Measurements from ENCODE around the gene MYO1C. TPM values are rescaled to one million over a fixed set of nuclear protein-coding genes. Genes with fewer than 3 reads are reported as not detected.
A peak's percentile ranks its signal among the peaks of the same experiment; 100 is the strongest.

Gene MYO1C
- total RNA-seq, 2 experiments from 2014 or later, result 26.7 to 34.1 TPM

GRCh38 chr17:1498869-1499268 is 6.4 kb upstream of the MYO1C start:
- H3K27me3 Mint-ChIP-seq, result no peaks in the 10 kb centered on the region
- H3K27ac Mint-ChIP-seq, result no peak overlapping the region

GRCh38 chr17:1498233-1498632 is 5.7 kb upstream of the MYO1C start:
- DNase-seq, result no peak
- H3K9me3 Mint-ChIP-seq, result no peaks in the 10 kb centered on the region
- ChIA-PET CTCF (interaction anchor here (0.8 to 2.7 kb wide), 4 partner anchors 11 to 133 kb away, joined by 3 to 18 read pairs (median 4); partner anchors contain the start of gene INPP5K), POLR2A (no interaction called here)
- no peak overlapping the region for H3K4me3 Mint-ChIP-seq
- H3K27me3 Mint-ChIP-seq, result no peaks in the 10 kb centered on the region
- no peak overlapping the region for H3K27ac Mint-ChIP-seq
- H3K36me3 Mint-ChIP-seq (ENCODE audit: low read depth), result peaks cover 5% of the 10 kb centered on the region
- peaks cover 4% of the 10 kb centered on the region for H3K4me1 Mint-ChIP-seq

More at GRCh38 chr17:1498869-1499268, 6.4 kb upstream of the MYO1C start:
- Mint-ChIP-seq H3K36me3 (ENCODE audit: low read depth) (peaks cover 5% of the 10 kb centered on the region), H3K4me3 (no peak overlapping the region), H3K4me1 (peaks cover 2% of the 10 kb centered on the region), H3K9me3 (no peaks in the 10 kb centered on the region)
- CTCF ChIA-PET, result interaction anchor here (1.4 to 2.7 kb wide), 2 partner anchors 17 to 133 kb away, joined by 5 to 18 read pairs; partner anchors contain the start of gene INPP5K
- POLR2A ChIA-PET, result no interaction called here
- no peak for DNase-seq

GRCh38 chr17:1497831-1498230 is 5.3 kb upstream of the MYO1C start:
- Mint-ChIP-seq H3K4me3 (no peak overlapping the region), H3K36me3 (ENCODE audit: low read depth) (peaks cover 5% of the 10 kb centered on the region), H3K9me3 (no peaks in the 10 kb centered on the region), H3K4me1 (peaks cover 7% of the 10 kb centered on the region), H3K27me3 (no peaks in the 10 kb centered on the region), H3K27ac (no peak overlapping the region)
- DNase-seq, result no peak
- ChIA-PET CTCF (interaction anchor here (0.8 to 2.7 kb wide), 4 partner anchors 12 to 132 kb away, joined by 3 to 18 read pairs (median 4); partner anchors contain the start of gene INPP5K), POLR2A (no interaction called here)

- CTCF ChIA-PET, result interaction anchor here (0.8 to 2.7 kb wide), 3 partner anchors 19 to 33 kb away, joined by 3 to 18 read pairs (median 9); partner anchors contain the start of gene INPP5K
- H3K9me3 Mint-ChIP-seq, result no peaks in the 10 kb centered on the region
- H3K4me3 Mint-ChIP-seq, result no peak overlapping the region
- H3K27ac Mint-ChIP-seq, result no peak overlapping the region
- POLR2A ChIA-PET, result no interaction called here
- peaks cover 5% of the 10 kb centered on the region for H3K36me3 Mint-ChIP-seq (ENCODE audit: low read depth)
- DNase-seq, result no peak
- no peaks in the 10 kb centered on the region for H3K27me3 Mint-ChIP-seq
- H3K4me1 Mint-ChIP-seq, result peaks cover 12% of the 10 kb centered on the region
Measured at GRCh38 chr17:1496869-1497268, 4.4 kb upstream of the MYO1C start.

GRCh38 chr17:1495265-1495989 is 2.9 kb upstream of the MYO1C start:
- CTCF ChIA-PET, result interaction anchor here (0.8 to 2.5 kb wide), 6 partner anchors 9 to 237 kb away, joined by 3 to 9 read pairs (median 3); partner anchors contain the start of gene INPP5K
- no peak overlapping the region for H3K27ac Mint-ChIP-seq
- H3K4me3 Mint-ChIP-seq, result no peak overlapping the region
- peaks cover 17% of the 10 kb centered on the region for H3K4me1 Mint-ChIP-seq
- DNase-seq, result no peak
- POLR2A ChIA-PET, result no interaction called here
- no peaks in the 10 kb centered on the region for H3K27me3 Mint-ChIP-seq
- H3K9me3 Mint-ChIP-seq, result no peaks in the 10 kb centered on the region
- peaks cover 5% of the 10 kb centered on the region for H3K36me3 Mint-ChIP-seq (ENCODE audit: low read depth)

GRCh38 chr17:1494736-1495253 is 2.3 kb upstream of the MYO1C start:
- Mint-ChIP-seq H3K4me1 (peaks cover 20% of the 10 kb centered on the region), H3K9me3 (no peaks in the 10 kb centered on the region), H3K27me3 (no peaks in the 10 kb centered on the region), H3K4me3 (no peak overlapping the region), H3K27ac (no peak overlapping the region), H3K36me3 (ENCODE audit: low read depth) (peaks cover 5% of the 10 kb centered on the region)
- POLR2A ChIA-PET, result no interaction called here
- CTCF ChIA-PET, result interaction anchor here (1.2 to 2.5 kb wide), 3 partner anchors 21 to 236 kb away, joined by 3 to 9 read pairs (median 3); partner anchors contain the start of gene INPP5K
- DNase-seq, result no peak

GRCh38 chr17:1494203-1494602 is 1.7 kb upstream of the MYO1C start:
- H3K4me1 Mint-ChIP-seq, result peaks cover 22% of the 10 kb centered on the region
- ChIA-PET POLR2A (no interaction called here), CTCF (interaction anchor here (0.6 to 2.5 kb wide), 3 partner anchors 22 to 236 kb away, joined by 3 to 9 read pairs (median 8); partner anchors contain the start of gene INPP5K)
- no peak for DNase-seq
- H3K27me3 Mint-ChIP-seq, result no peaks in the 10 kb centered on the region
- H3K4me3 Mint-ChIP-seq, result no peak overlapping the region
- H3K27ac Mint-ChIP-seq, result no peak overlapping the region
- H3K9me3 Mint-ChIP-seq, result no peaks in the 10 kb centered on the region
- H3K36me3 Mint-ChIP-seq (ENCODE audit: low read depth), result peaks cover 5% of the 10 kb centered on the region

GRCh38 chr17:1493291-1493980 is 950 bp upstream of the MYO1C start:
- DNase-seq, result no peak
- CTCF ChIA-PET, result no interaction called here
- Mint-ChIP-seq H3K4me3 (peak overlapping the region; percentile 22), H3K36me3 (ENCODE audit: low read depth) (peaks cover 5% of the 10 kb centered on the region), H3K27ac (no peak overlapping the region), H3K27me3 (peaks cover 1% of the 10 kb centered on the region), H3K4me1 (peaks cover 26% of the 10 kb centered on the region), H3K9me3 (no peaks in the 10 kb centered on the region)
- POLR2A ChIA-PET, result no interaction called here

GRCh38 chr17:1491443-1492248 is 840 bp downstream of the MYO1C start:
- Mint-ChIP-seq H3K4me1 (peaks cover 36% of the 10 kb centered on the region), H3K4me3 (peak overlapping the region; percentile 79), H3K9me3 (no peaks in the 10 kb centered on the region), H3K36me3 (ENCODE audit: low read depth) (peaks cover 9% of the 10 kb centered on the region), H3K27ac (peak overlapping the region; percentile 75), H3K27me3 (peaks cover 5% of the 10 kb centered on the region)
- ChIA-PET CTCF (interaction anchor here (1.0 kb wide), 1 partner anchor 24 kb away, joined by 5 read pairs; the partner anchor contains the start of gene INPP5K), POLR2A (no interaction called here)
- DNase-seq, result peak; percentile 43

GRCh38 chr17:1490643-1491442 is 1.6 kb downstream of the MYO1C start:
- Mint-ChIP-seq H3K9me3 (no peaks in the 10 kb centered on the region), H3K36me3 (ENCODE audit: low read depth) (peaks cover 5% of the 10 kb centered on the region), H3K4me3 (peak overlapping the region; percentile 81), H3K4me1 (peaks cover 36% of the 10 kb centered on the region), H3K27ac (peak overlapping the region; percentile 83), H3K27me3 (peaks cover 5% of the 10 kb centered on the region)
- peak; percentile 73 for DNase-seq
- ChIA-PET POLR2A (no interaction called here), CTCF (no interaction called here)

- CTCF ChIA-PET, result interaction anchor here (0.6 to 3.2 kb wide), 3 partner anchors 17 to 102 kb away, joined by 3 to 13 read pairs (median 3); no protein-coding TSS in a partner anchor
- no peaks in the 10 kb centered on the region for H3K9me3 Mint-ChIP-seq
- POLR2A ChIA-PET, result no interaction called here
- H3K4me1 Mint-ChIP-seq, result peaks cover 43% of the 10 kb centered on the region
- peaks cover 4% of the 10 kb centered on the region for H3K36me3 Mint-ChIP-seq (ENCODE audit: low read depth)
- H3K27ac Mint-ChIP-seq, result no peak overlapping the region
- peak overlapping the region; percentile 68 for H3K4me3 Mint-ChIP-seq
- peaks cover 5% of the 10 kb centered on the region for H3K27me3 Mint-ChIP-seq
- no peak for DNase-seq
Measured at GRCh38 chr17:1488826-1489270, 3.6 kb downstream of the MYO1C start.

All from activated CD4-positive, alpha-beta T cell treated with anti-CD3 and anti-CD28 coated beads, Interleukin-2, amount 10 ng/mL, durations not matched to agents 7 days and 5 days (primary cell).